Pericardium fibroblast (primary cell): Measurements from ENCODE around the gene TIMP3. TPM values are rescaled to one million over a fixed set of nuclear protein-coding genes. Genes with fewer than 3 reads are reported as not detected.

Experiments used
- total RNA-seq: library from RNA; depleted of rRNA; stranded (reverse); fragments of >200 nt; gene quantifications from 2 replicates; pipeline ENCODE4 v1.2.3, GENCODE V29; 2015

Gene TIMP3
- total RNA-seq: 157 and 301 TPM in 2 replicates

DNA sequence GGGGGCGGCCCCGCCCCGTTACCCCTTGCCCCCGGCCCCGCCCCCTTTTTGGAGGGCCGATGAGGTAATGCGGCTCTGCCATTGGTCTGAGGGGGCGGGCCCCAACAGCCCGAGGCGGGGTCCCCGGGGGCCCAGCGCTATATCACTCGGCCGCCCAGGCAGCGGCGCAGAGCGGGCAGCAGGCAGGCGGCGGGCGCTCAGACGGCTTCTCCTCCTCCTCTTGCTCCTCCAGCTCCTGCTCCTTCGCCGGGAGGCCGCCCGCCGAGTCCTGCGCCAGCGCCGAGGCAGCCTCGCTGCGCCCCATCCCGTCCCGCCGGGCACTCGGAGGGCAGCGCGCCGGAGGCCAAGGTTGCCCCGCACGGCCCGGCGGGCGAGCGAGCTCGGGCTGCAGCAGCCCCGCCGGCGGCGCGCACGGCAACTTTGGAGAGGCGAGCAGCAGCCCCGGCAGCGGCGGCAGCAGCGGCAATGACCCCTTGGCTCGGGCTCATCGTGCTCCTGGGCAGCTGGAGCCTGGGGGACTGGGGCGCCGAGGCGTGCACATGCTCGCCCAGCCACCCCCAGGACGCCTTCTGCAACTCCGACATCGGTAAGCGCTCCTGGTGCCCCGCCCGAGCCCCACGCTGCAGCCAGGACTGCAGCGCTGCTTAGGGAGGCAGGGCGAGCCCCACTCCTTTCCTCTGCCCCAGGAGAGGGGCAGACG, at the start of gene TIMP3:
Gene TIMP3 (plus strand): TSS at position 169 of the 700 bp plus-strand sequence. CDS start 297 bp downstream, at position 466.

